DMS 273 treated with DMSO at 0.1 percent for 48 hours (cell line): ENCODE results near the gene SORCS2.

Experiments used
- DNase-seq: peaks from one replicate; lab custom pipeline; 2025; lab: John Stamatoyannopoulos, UW

Gene SORCS2

DNA sequence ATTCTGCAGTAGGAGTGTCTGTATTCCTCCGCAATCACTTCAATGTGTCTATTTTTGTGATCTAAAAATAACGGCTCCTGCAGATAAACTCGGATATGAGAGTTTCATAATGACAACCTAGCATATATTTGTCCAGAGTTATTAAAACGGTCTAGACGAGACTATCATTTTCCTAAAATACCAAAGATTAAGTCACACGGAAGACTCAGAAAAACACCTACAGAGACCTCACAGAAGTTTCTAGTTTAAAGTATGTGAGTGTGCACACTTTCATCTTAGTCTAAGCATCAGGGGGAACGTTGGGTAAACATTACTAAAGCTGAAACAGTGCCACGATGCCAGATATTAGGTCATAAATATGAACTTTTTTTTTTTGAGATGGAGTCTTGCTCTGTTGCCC is 590.4 kb downstream of the SORCS2 start:
- DNase-seq = no peak

DNA sequence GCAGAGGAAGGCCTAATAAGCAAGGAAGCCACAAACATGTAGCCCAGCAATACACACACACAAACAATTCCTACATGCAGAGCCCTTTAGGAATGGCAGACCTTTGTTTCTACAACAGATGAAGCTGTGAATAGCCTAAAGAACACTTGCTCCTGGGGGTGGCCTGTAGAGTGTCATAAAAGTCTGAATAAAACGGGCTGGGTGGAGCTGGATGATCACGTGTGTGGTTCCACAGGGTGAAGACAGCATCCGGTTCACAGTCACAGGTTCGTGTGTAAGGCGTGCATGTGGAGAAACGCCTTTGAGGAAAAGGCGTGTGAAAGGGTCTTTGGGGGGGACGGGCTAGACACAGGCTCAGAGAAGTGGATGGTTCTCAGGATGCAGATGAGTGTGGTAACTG is 591.2 kb downstream of the SORCS2 start:
- DNase-seq = no peak

DNA sequence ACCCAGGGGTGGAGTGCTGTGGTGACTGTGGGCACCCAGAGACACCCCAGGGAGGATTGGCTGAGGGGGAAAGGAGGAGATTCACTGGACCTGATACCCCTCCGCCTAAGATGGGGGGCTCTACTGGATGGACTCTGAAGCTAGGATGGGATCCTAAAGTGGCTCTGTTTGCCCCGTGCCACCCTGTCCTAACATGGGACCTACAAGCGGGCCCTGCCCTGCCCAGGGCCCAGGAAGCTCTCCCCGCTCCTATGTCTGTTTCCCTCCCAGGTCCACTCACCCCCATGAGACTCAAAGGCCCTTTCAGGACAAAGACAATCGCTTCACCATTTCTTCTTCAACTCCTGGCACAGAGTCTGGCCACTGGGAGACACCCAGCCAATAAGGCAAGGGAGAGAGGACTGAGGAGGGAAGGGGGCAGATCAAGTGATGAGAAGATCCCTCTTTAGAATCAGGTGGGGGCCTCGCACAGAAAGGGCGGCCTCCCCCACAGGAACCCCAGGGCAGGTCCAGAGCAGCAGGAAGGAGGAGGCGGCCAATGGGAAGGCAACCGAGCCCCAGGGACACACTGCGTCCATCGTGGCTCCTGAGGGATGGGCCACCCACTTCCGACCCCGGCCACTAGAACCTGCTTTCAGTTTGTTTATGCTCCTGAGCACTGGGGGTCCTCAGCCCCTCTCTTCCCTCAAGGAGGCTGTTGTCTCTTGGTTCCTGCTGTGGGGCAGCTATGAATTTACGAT is 592.0 kb downstream of the SORCS2 start:
- no peak for DNase-seq

DNA sequence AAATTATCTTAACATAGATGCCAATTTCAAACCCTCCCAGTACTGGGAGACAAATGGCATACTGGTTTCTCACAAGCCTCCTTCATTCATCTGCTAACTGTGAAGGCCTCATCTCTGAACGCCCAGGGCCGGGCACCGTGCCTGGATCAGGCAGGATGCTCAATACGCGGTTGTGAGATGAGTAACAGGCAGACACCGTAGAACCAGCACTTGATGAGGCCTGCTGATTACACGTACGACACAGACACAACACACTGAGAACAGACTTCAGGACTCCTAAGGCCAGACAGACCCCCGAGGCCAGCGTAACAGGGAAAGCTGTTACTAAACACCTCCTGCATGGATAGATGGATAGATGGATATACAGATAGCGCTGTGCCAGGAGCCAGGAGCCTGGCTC is 592.7 kb downstream of the SORCS2 start:
- no peak for DNase-seq

DNA sequence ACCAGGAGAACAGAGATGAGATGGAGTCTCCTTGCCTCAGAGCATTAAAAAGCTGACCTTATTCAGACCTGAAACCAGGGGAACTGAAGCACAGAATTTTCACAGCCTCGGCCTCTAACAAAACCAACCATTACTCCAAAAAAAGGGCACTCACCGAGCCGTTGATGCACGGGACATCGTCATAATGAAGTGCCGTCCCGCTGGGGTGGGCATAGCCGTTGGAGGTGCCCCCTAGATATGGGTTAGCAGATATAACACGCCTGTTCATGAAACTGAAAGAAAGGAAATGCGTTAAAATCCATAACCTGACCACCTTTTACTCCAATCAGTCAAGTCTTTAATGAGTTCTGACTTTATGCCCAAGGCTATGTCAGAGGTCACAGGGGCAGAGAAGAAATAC is 593.7 kb downstream of the SORCS2 start:
- no peak for DNase-seq

DNA sequence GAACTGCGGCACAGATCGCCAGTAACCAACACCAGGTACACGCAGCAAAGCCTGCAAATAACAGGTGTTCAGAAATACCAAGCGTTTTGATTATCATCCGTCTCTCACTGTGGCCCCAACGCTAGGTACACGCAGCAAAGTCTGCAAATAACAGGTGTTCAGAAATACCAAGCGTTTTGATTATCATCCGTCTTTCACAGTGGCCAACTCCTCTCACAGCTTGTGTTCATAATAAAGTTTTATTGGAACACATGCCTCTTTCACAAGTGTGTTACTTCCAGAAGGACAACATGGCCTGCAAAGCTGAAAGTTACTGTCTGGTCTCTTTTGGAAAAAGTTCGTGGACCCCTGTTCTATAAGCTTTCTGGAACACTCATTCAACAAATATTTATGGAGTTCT is 594.2 kb downstream of the SORCS2 start:
- no peak for DNase-seq

DNA sequence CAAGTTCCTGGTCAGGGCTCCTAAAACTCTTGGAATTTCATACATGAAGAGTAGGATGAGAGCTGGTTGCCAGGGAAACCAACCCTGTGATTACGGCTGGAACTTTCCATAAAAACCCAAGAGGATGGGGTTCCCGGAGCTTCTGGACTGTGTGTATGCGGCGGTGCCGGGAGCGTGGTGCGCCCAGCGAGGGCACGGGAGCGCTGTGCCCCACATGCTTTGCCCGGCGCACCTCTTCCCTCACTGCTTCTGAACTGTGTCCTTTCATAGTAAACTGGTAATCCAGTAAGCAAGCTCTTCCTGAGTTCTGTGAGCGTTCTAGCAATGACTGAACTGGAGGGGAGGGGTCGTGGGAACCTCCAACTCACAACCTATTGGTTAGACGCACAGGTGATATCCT is 594.7 kb downstream of the SORCS2 start:
- no peak for DNase-seq

DNA sequence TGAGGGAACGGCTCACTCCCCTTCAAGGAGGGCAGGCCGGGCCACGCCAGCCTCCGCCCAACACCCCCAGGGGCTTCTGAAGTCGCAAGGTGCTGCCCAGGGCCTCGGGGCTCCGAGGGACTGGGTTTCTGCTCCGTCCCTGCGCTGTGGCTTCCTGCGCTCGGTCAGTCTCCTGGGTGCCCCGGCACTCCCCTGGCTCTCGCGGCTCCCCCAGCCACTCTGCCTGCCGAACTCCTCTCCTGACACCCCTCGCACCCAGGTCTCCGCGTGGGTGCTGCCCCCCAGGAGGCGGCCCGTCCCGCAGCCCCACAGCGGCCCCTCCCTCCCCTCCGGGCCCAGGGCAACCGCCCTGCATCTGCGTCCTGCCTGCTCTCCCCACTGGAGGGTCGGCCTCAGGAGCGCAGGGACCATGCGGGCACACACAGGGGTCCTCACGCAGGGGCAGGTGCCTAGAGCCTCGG is 595.4 kb downstream of the SORCS2 start:
- no peak for DNase-seq

DNA sequence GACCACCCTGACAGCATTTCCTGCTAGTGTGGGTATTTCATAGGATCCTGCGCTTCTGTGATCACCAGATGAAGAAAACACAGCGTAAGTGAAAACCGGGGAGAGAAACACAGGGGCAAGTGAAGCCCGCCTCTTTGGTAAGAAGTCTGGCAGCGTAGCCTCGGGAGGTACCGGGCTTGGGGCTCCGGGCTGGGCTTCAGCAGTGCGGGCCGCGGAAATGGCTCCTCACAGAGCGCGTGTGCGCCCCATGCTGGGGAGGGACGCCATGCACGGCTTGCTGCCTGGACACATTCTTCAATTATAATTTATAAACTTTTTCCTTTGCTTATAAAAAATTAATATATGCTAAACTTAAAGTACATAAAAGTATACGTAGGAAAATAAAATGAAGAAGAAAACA is 595.9 kb downstream of the SORCS2 start:
- no peak for DNase-seq

DNA sequence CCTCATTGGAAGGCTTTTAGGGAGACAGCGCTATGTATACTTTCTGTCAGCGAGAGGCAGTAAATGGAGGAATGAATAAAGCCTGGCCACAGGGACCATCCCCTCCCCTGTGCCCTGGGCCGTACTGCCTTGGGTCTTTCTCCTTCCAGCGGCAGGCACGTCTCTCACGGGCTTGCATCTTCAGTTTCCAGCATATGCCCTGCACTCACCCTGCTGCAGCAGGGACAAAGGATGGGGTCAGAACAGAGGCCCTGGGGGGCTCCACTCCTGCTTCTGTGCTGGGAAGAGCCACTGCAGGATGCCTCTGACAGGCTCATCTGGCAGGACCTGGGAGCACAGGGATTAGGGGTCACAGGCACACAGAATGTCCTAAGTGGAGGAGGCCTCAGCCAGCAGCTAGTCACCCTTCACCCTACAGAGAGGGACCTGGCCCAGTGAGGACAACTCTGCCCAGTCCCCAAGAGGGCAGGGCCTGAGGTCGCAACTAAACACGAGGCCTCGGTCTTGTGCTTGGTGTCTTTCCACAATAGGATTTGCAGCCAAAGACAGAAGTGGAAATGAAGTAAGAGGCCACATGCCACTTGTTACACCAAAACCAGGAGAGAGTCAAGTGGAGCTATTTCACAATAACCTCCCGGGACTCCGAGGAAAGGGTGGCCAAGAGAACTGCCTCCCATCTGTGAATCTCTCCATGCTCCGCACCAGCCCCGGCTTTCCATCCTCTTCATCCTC is 596.5 kb downstream of the SORCS2 start:
- DNase-seq = no peak

DNA sequence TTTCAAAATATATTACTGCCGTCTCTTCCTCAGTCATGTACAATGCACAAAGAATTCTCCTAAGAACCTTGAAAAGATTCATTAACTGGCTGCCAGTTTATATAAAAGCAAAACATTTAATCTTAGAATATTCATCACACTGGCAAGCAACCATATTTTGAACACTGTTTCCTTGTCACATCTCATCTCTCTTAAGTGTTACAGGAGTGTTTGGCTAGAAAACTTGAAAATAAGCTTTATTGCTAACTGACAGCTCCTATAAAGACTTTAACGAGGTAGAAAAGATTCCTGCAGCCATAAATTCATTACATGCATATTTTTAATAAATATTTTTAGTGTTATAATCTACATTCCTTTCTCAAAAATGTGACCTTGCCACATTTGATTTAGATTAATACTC is 597.7 kb downstream of the SORCS2 start:
- DNase-seq = no peak

DNA sequence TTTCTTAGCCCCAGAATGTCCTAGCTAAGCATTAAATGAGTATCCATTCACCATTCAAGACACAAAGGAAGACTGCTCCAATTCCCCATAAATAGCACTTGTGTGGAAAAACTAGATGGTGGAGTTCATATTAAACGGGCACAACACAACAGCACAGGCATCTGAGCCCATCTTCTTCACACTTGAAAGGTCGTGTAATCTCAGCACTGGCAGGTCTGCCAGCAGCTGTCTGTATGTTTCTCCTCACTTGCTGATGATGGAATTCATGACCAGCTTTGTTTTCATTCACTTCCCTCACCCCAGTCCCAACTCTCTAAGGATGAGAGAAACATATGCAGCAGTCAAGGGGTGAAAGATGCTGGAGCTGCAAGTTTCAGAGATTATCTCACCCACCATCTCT is 598.7 kb downstream of the SORCS2 start:
- DNase-seq = no peak
